GM19023 (cell line): Measurements from ENCODE around the gene TRUB1.
"Not testable (repeated sequence)": the region's sequence is repeated elsewhere in the genome, so short reads cannot be mapped to it uniquely, and the experiment has no call there.

Source experiments
- ATAC-seq: cut with Tn5 transposase; IDR thresholded peaks from one replicate; pipeline ENCODE4 v1.9.1; 2021; ENCODE audit warnings: mild to moderate bottlenecking, moderate library complexity; ENCODE audit not compliant: unreplicated experiment

Gene TRUB1

GRCh38 chr10:114937962-114938855 lies at the start of gene TRUB1:
TSS of gene TRUB1 (plus strand) at chr10:114938195. CDS start at chr10:114938254, 59 bp downstream.
- ATAC-seq: peak; percentile 100

- ATAC-seq: no peak
Measured at GRCh38 chr10:114893251-114893650, 44.7 kb upstream of the TRUB1 start.

GRCh38 chr10:114894911-114895310 lies 43.1 kb upstream of the TRUB1 start:
- no peak for ATAC-seq

- not testable (repeated sequence) for ATAC-seq
Measured at GRCh38 chr10:114897011-114897410, 41.0 kb upstream of the TRUB1 start.

- no peak for ATAC-seq
Measured at GRCh38 chr10:114897593-114897992, 40.4 kb upstream of the TRUB1 start.

GRCh38 chr10:114899982-114900381 lies 38.0 kb upstream of the TRUB1 start:
- ATAC-seq: no peak

- no peak for ATAC-seq
Measured at GRCh38 chr10:114900658-114901057, 37.3 kb upstream of the TRUB1 start.

- no peak for ATAC-seq
Measured at GRCh38 chr10:114902151-114902550, 35.8 kb upstream of the TRUB1 start.

GRCh38 chr10:114905450-114905849 lies 32.5 kb upstream of the TRUB1 start:
- no peak for ATAC-seq

- ATAC-seq: no peak
Measured at GRCh38 chr10:114906981-114907380, 31.0 kb upstream of the TRUB1 start.

GRCh38 chr10:114908896-114909295 lies 29.1 kb upstream of the TRUB1 start:
- no peak for ATAC-seq

- ATAC-seq: peak; percentile 76
Measured at GRCh38 chr10:114911052-114911711, 26.8 kb upstream of the TRUB1 start.

GRCh38 chr10:114911801-114912469 lies 26.1 kb upstream of the TRUB1 start:
- ATAC-seq: no peak

GRCh38 chr10:114912470-114912859 lies 25.5 kb upstream of the TRUB1 start:
- ATAC-seq: no peak

GRCh38 chr10:114914560-114914959 lies 23.4 kb upstream of the TRUB1 start:
- ATAC-seq: no peak

- no peak for ATAC-seq
Measured at GRCh38 chr10:114915294-114915693, 22.7 kb upstream of the TRUB1 start.

GRCh38 chr10:114916653-114917052 lies 21.3 kb upstream of the TRUB1 start:
- ATAC-seq: no peak

GRCh38 chr10:114917459-114917858 lies 20.5 kb upstream of the TRUB1 start:
- ATAC-seq: no peak

GRCh38 chr10:114917927-114918672 lies 19.9 kb upstream of the TRUB1 start:
- no peak for ATAC-seq

GRCh38 chr10:114920459-114920858 lies 17.5 kb upstream of the TRUB1 start:
- ATAC-seq: no peak

GRCh38 chr10:114922003-114922402 lies 16.0 kb upstream of the TRUB1 start:
- ATAC-seq: no peak
